DND-41 (cell line): ENCODE measurements around the gene HIPK1.

Experiments
- CTCF ChIP-seq: IDR thresholded peaks from 2 replicates; pipeline ENCODE4 v1.5.1; 2012; ENCODE audit warnings: borderline replicate concordance, low read length, moderate library complexity, mild to moderate bottlenecking; ENCODE audit not compliant: poor library complexity, severe bottlenecking; ENCODE audit errors: extremely low read depth
- EZH2 ChIP-seq: IDR thresholded peaks from 3 replicates; pipeline ENCODE4 v1.6.1; 2012; ENCODE audit warnings: borderline replicate concordance, low read depth, mild to moderate bottlenecking, moderate library complexity, low read length, inconsistent platforms; ENCODE audit not compliant: severe bottlenecking

- TF ChIP-seq CTCF (peak; percentile 25), EZH2 (no peak)
Observed at GRCh38 chr1:113929750-113930498, 800 bp downstream of the HIPK1 start.
